A673 (cell line): ENCODE measurements around the gene SPRYD3.

Source experiments
- EZH2 ChIP-seq: fragments of 200-600 bp; sonication (generic); IDR thresholded peaks from 2 replicates; pipeline ENCODE4 v1.6.1; 2017; ENCODE audit warnings: borderline replicate concordance, low read depth, mild to moderate bottlenecking, mixed read lengths, antibody characterized with exemption, low read length; ENCODE audit not compliant: poor library complexity, severe bottlenecking
- TF ChIP-seq, protein P1 (sequence below): fragments of 300-800, 200-600 bp; sonication (generic); conservative IDR thresholded peaks from 2 replicates; pipeline ENCODE4 v1.5.1; 2017; ENCODE audit warnings: low read depth, mild to moderate bottlenecking, antibody characterized with exemption, low read length, moderate library complexity, mixed read lengths

- TF ChIP-seq, protein P1, sequence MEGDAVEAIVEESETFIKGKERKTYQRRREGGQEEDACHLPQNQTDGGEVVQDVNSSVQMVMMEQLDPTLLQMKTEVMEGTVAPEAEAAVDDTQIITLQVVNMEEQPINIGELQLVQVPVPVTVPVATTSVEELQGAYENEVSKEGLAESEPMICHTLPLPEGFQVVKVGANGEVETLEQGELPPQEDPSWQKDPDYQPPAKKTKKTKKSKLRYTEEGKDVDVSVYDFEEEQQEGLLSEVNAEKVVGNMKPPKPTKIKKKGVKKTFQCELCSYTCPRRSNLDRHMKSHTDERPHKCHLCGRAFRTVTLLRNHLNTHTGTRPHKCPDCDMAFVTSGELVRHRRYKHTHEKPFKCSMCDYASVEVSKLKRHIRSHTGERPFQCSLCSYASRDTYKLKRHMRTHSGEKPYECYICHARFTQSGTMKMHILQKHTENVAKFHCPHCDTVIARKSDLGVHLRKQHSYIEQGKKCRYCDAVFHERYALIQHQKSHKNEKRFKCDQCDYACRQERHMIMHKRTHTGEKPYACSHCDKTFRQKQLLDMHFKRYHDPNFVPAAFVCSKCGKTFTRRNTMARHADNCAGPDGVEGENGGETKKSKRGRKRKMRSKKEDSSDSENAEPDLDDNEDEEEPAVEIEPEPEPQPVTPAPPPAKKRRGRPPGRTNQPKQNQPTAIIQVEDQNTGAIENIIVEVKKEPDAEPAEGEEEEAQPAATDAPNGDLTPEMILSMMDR = no peak
- TF ChIP-seq EZH2 = no peak
Observed at GRCh38 chr12:53065470-53065869, 13.7 kb downstream of the SPRYD3 start.
